HepG2 (cell line): ENCODE results near the gene AUTS2. TPM values are rescaled to one million over a fixed set of nuclear protein-coding genes. Genes with fewer than 3 reads are reported as not detected.

Experiments
- ATAC-seq: fragments of 200-7000 bp; cut with Tn5 transposase; 3 replicates; pipeline ENCODE4 v1.9.1; 2020; ENCODE audit warnings: mild to moderate bottlenecking, moderate library complexity
- BruUV-seq: library from RNA; stranded (reverse); fragments of 400-500 nt; replicated peaks from 2 replicates; lab custom pipeline; 2021; lab: Mats Ljungman, UMichigan
- CTCF ChIA-PET: fragments of 300-600 bp; formaldehyde crosslinking; extraction: SDS; loops from one replicate; lab custom pipeline; 2021; ENCODE audit warnings: low total read pairs, inconsistent platforms, low intra/inter-chr PET ratio; lab: Yijun Ruan, JAX
- POLR2A ChIA-PET: fragments of 350-600 bp; sonication (Branson Sonifier 250); formaldehyde crosslinking; loops from one replicate; lab custom pipeline; 2020; ENCODE audit warnings: antibody characterized with exemption, inconsistent platforms; lab: Yijun Ruan, JAX
- DNase-seq: peaks from one replicate; pipeline ENCODE4 v3.0.0-alpha.2; 2015; ENCODE audit warnings: low spot score
- FAIRE-seq: peaks from 3 replicates; lab custom pipeline; 2011; peaks lifted over from hg19 to GRCh38; lab: Jason Lieb, UNC
- H2AFZ ChIP-seq: one replicate; pipeline ENCODE4 v1.6.1; 2011; ENCODE audit warnings: low read length, inconsistent platforms
- H3K27ac ChIP-seq: fragments of 300-600 bp; 3 replicates; pipeline ENCODE4 v1.8.0; 2011; ENCODE audit warnings: mixed run types, mild to moderate bottlenecking, mixed read lengths, low read length, inconsistent platforms; ENCODE audit not compliant: insufficient read depth; ENCODE audit errors: extremely low read length
- H3K27me3 ChIP-seq, 2 experiments: fragments of 200-600 bp in 1 of 2; 2 replicates in 1 of 2; 3 replicates in 1 of 2; pipeline versions ENCODE4 v1.6.0 to v1.8.0; 2011; ENCODE audit warnings: low read length in 2 of 2, mild to moderate bottlenecking in 2 of 2, moderate library complexity in 2 of 2, inconsistent platforms in 1 of 2; ENCODE audit not compliant: insufficient read depth in 2 of 2, control insufficient read depth in 1 of 2
- H3K36me3 ChIP-seq, 2 experiments: fragments of 200-600 bp in 1 of 2; replicated peaks in 1 of 2; 2 replicates in 1 of 2; 3 replicates in 1 of 2; pipeline versions ENCODE4 v1.5.1 to v1.8.0; 2011; ENCODE audit warnings: low read length in 2 of 2, inconsistent platforms in 1 of 2; ENCODE audit not compliant: insufficient read depth in 2 of 2, control insufficient read depth in 1 of 2
- H3K4me1 ChIP-seq: 2 replicates; pipeline ENCODE4 v1.5.1; 2012; ENCODE audit warnings: low read length, inconsistent platforms; ENCODE audit not compliant: insufficient read depth
- H3K4me2 ChIP-seq: 2 replicates; pipeline ENCODE4 v1.6.0; 2011; ENCODE audit warnings: low read depth, low read length, inconsistent platforms
- H3K4me3 ChIP-seq, 3 experiments: fragments of 200-600 bp in 1 of 3; sonication (generic), shearing (Covaris generic) in 1 of 3; replicated peaks in 1 of 3; 2 replicates each; pipeline ENCODE4 v1.5.1; 2011 to 2016; ENCODE audit warnings: low read length in 3 of 3, inconsistent platforms in 2 of 3, low read depth in 2 of 3, mild to moderate bottlenecking in 2 of 3, control low read depth in 1 of 3, mixed read lengths in 1 of 3; ENCODE audit not compliant: insufficient read depth in 1 of 3
- H3K79me2 ChIP-seq: one replicate; pipeline ENCODE4 v1.6.1; 2011; ENCODE audit warnings: low read length, inconsistent platforms; ENCODE audit not compliant: insufficient read depth
- H3K9ac ChIP-seq: 2 replicates; pipeline ENCODE4 v1.6.0; 2011; ENCODE audit warnings: mild to moderate bottlenecking, low read depth, low read length, inconsistent platforms; ENCODE audit not compliant: insufficient read depth
- H3K9me3 ChIP-seq: 2 replicates; pipeline ENCODE4 v1.5.1; 2012; ENCODE audit warnings: mild to moderate bottlenecking, low read length
- H4K20me1 ChIP-seq: 2 replicates; pipeline ENCODE4 v1.6.0; 2011; ENCODE audit warnings: inconsistent platforms, mild to moderate bottlenecking, low read length, moderate library complexity; ENCODE audit not compliant: insufficient read depth
- HOXA5 ChIP-seq: sonication (generic); formaldehyde crosslinking; IDR thresholded peaks from 2 replicates; pipeline ENCODE4 v1.4.0; 2020; ENCODE audit warnings: missing genetic modification reagents
- JUND ChIP-seq: sonication (generic); formaldehyde crosslinking; IDR thresholded peaks from 2 replicates; pipeline ENCODE4 v1.8.0; 2022; ENCODE audit warnings: mild to moderate bottlenecking, missing genetic modification reagents
- KMT2B ChIP-seq: IDR thresholded peaks from 2 replicates; pipeline ENCODE4 v1.6.1; 2016; ENCODE audit warnings: missing genetic modification reagents, missing compliant biosample characterization
- MAF1 ChIP-seq: sonication (generic); formaldehyde crosslinking; IDR thresholded peaks from 2 replicates; pipeline ENCODE4 v1.5.0; 2020; ENCODE audit warnings: missing genetic modification reagents, borderline replicate concordance
- SAFB2 ChIP-seq: sonication (generic); formaldehyde crosslinking; IDR thresholded peaks from 2 replicates; pipeline ENCODE4 v1.5.1; 2020; ENCODE audit warnings: missing genetic modification reagents, low read depth, mild to moderate bottlenecking, borderline replicate concordance
- THAP8 ChIP-seq: sonication (generic); formaldehyde crosslinking; IDR thresholded peaks from 2 replicates; pipeline ENCODE4 v1.5.1; 2020; ENCODE audit warnings: missing genetic modification reagents, mild to moderate bottlenecking, borderline replicate concordance
- ZFP36L2 ChIP-seq: sonication (generic); formaldehyde crosslinking; IDR thresholded peaks from 2 replicates; pipeline ENCODE4 v1.4.0; 2020; ENCODE audit warnings: missing genetic modification reagents
- ZNF234 ChIP-seq: sonication (generic); formaldehyde crosslinking; conservative IDR thresholded peaks from 2 replicates; pipeline ENCODE4 v1.5.1; 2020; ENCODE audit warnings: mild to moderate bottlenecking, missing genetic modification reagents
- ZNF281 ChIP-seq: sonication (generic); formaldehyde crosslinking; IDR thresholded peaks from 2 replicates; pipeline ENCODE4 v1.4.0; 2020; ENCODE audit warnings: missing genetic modification reagents, borderline replicate concordance
- ZNF446 ChIP-seq: sonication (generic); formaldehyde crosslinking; IDR thresholded peaks from 2 replicates; pipeline ENCODE4 v1.5.0; 2020; ENCODE audit warnings: mild to moderate bottlenecking, missing genetic modification reagents
- ZNF567 ChIP-seq: sonication (generic); formaldehyde crosslinking; IDR thresholded peaks from 2 replicates; pipeline ENCODE4 v1.8.1; 2023; ENCODE audit warnings: mild to moderate bottlenecking, missing genetic modification reagents, borderline replicate concordance
- WGBS: methylation state at CpG from one replicate; pipeline ENCODE4 v1.1.6; 2017; ENCODE audit warnings: low lambda C conversion rate; 5-methylcytosine and 5-hydroxymethylcytosine counted together
- in situ Hi-C: cut with HindIII; loops from 2 replicates; pipeline ENCODE4 v1.10.0; 2017; ENCODE audit warnings: low pct_unique_long_range_greater_than_20kb; ENCODE audit not compliant: extremely low pct_ligation_motif_present
- intact Hi-C: fragments of 100-400 bp; cut with micrococcal nuclease; formaldehyde crosslinking; loops from one replicate; pipeline ENCODE4 v1.10.0; 2022; ENCODE audit not compliant: unreplicated experiment
- polyA plus RNA-seq, 8 experiments: library from polyadenylated mRNA; depleted of rRNA in 3 of 8; stranded (reverse) in 7 of 8; unstranded in 1 of 8; fragments of >200 nt; fragmentation: Illumina TruSeq in 4 of 8; extraction: Trizol in 4 of 8; gene quantifications; 2 replicates each; pipeline versions ENCODE4 v1.2.1 to v1.2.3, GENCODE V29; 2011 to 2016; ENCODE audit warnings: low read depth in 4 of 8, missing spikeins in 1 of 8, mixed read lengths in 1 of 8; ENCODE audit not compliant: insufficient read depth in 1 of 8
- total RNA-seq, 5 experiments: library from RNA; depleted of rRNA; stranded (reverse); fragments of >200 nt; fragmentation: Illumina TruSeq; extraction: Trizol; gene quantifications; 2 replicates each; pipeline ENCODE4 v1.2.3, GENCODE V29; 2016; ENCODE audit warnings: low read depth in 1 of 5

Gene AUTS2
- total and polyA plus RNA-seq, 2 of the 13 experiments (the other 11 are each of a cell fraction or from before 2014, with no cell fraction given), result 0.38 TPM; not detected in 1

GRCh38 chr7:69673074-69673473 is 74.8 kb downstream of the AUTS2 start:
- Histone ChIP-seq H3K4me3 (no peak overlapping the region), H3K27me3 (no peaks in the 10 kb centered on the region), H3K9me3 (no peaks in the 10 kb centered on the region), H3K36me3 (no peaks in the 10 kb centered on the region), H3K4me1 (no peaks in the 10 kb centered on the region), H3K4me2 (no peak overlapping the region), H4K20me1 (no peaks in the 10 kb centered on the region), H2AFZ (no peak overlapping the region), H3K27ac (no peak overlapping the region), H3K79me2 (no peaks in the 10 kb centered on the region), H3K9ac (no peak overlapping the region)
- WGBS, result 0% methylated on average over 2 of the region's 2 CpGs
- DNase-seq, result no peak
- intact Hi-C loops (no loop called here), in situ Hi-C loops (no loop called here)
- no peak for ATAC-seq
- ChIA-PET POLR2A (no interaction called here), CTCF (no interaction called here)
- TF ChIP-seq ZNF567 (no peak), ZFP36L2 (CRISPR knock-in tag) (no peak), ZNF234 (CRISPR knock-in tag) (no peak)
- no peak for FAIRE-seq
- no TSS peak for BruUV-seq

GRCh38 chr7:69674701-69675182 is 76.5 kb downstream of the AUTS2 start:
- H3K4me1 ChIP-seq, result no peaks in the 10 kb centered on the region
- TF ChIP-seq KMT2B (no peak), ZNF446 (CRISPR knock-in tag) (no peak), THAP8 (no peak), MAF1 (CRISPR knock-in tag) (no peak), HOXA5 (CRISPR knock-in tag) (no peak), SAFB2 (CRISPR knock-in tag) (no peak), ZNF281 (CRISPR knock-in tag) (no peak), JUND (no peak)
- TF ChIP-seq, all 625 proteins: peak for 0
- intact Hi-C loops, result no loop called here
- WGBS, result 26% methylated on average over 4 of the region's 4 CpGs
- in situ Hi-C loops, result no loop called here
- ChIA-PET CTCF (no interaction called here), POLR2A (no interaction called here)
- FAIRE-seq, result no peak
- Histone ChIP-seq H3K9me3 (no peaks in the 10 kb centered on the region), H3K36me3 (no peaks in the 10 kb centered on the region), H4K20me1 (no peaks in the 10 kb centered on the region), H3K27ac (no peak overlapping the region), H3K79me2 (no peaks in the 10 kb centered on the region), H2AFZ (no peak overlapping the region), H3K9ac (no peak overlapping the region), H3K4me3 (no peak overlapping the region), H3K27me3 (no peaks in the 10 kb centered on the region), H3K4me2 (no peak overlapping the region)
- no TSS peak for BruUV-seq
- no peak for ATAC-seq
- no peak for DNase-seq
